HG03354 (cell line): Measurements from ENCODE around the gene SLC1A7.

Experiments
- ATAC-seq: cut with Tn5 transposase; IDR thresholded peaks from one replicate; pipeline ENCODE4 v1.9.1; 2021; ENCODE audit warnings: mild to moderate bottlenecking; ENCODE audit not compliant: unreplicated experiment, poor library complexity, severe bottlenecking

The SLC1A7 gene

GRCh38 chr1:53137729-53138128, 4.7 kb downstream of the SLC1A7 start:
- ATAC-seq = no peak

GRCh38 chr1:53135735-53136114, 6.7 kb downstream of the SLC1A7 start:
- no peak for ATAC-seq

GRCh38 chr1:53134961-53135734, 7.3 kb downstream of the SLC1A7 start:
- no peak for ATAC-seq

GRCh38 chr1:53134042-53134485, 8.4 kb downstream of the SLC1A7 start:
- ATAC-seq = no peak

GRCh38 chr1:53133261-53134041, 9.0 kb downstream of the SLC1A7 start:
- no peak for ATAC-seq

- no peak for ATAC-seq
Measured at GRCh38 chr1:53132176-53132575, 10.3 kb downstream of the SLC1A7 start.

- ATAC-seq = no peak
Measured at GRCh38 chr1:53131590-53131938, 10.9 kb downstream of the SLC1A7 start.

- no peak for ATAC-seq
Measured at GRCh38 chr1:53130878-53131589, 11.4 kb downstream of the SLC1A7 start.

GRCh38 chr1:53130598-53130877, 11.9 kb downstream of the SLC1A7 start:
- no peak for ATAC-seq

GRCh38 chr1:53129891-53130597, 12.4 kb downstream of the SLC1A7 start:
- ATAC-seq = no peak

GRCh38 chr1:53128401-53128800, 14.0 kb downstream of the SLC1A7 start:
- ATAC-seq = no peak

- no peak for ATAC-seq
Measured at GRCh38 chr1:53127546-53127945, 14.9 kb downstream of the SLC1A7 start.

GRCh38 chr1:53126495-53126894, 15.9 kb downstream of the SLC1A7 start:
- no peak for ATAC-seq

GRCh38 chr1:53125623-53126360, 16.6 kb downstream of the SLC1A7 start:
- no peak for ATAC-seq

- ATAC-seq = no peak
Measured at GRCh38 chr1:53125122-53125521, 17.3 kb downstream of the SLC1A7 start.

GRCh38 chr1:53123453-53124140, 18.8 kb downstream of the SLC1A7 start:
- no peak for ATAC-seq

- no peak for ATAC-seq
Measured at GRCh38 chr1:53122961-53123413, 19.5 kb downstream of the SLC1A7 start.

GRCh38 chr1:53122201-53122885, 20.1 kb downstream of the SLC1A7 start:
- no peak for ATAC-seq
